Measurements from ENCODE around the gene GRPEL1.
"Not testable (repeated sequence)": the region's sequence is repeated elsewhere in the genome, so short reads cannot be mapped to it uniquely, and the experiment has no call there.

GRPEL1 gene

GRCh38 chr4:7094916-7095315, 27.1 kb upstream of the GRPEL1 start:
- no peak for DNase-seq (ENCODE audit: extremely low read depth in 1 of 2, low read depth in 1 of 2)

GRCh38 chr4:7092026-7092425, 24.2 kb upstream of the GRPEL1 start:
- no peak for DNase-seq (ENCODE audit: extremely low read depth in 1 of 2, low read depth in 1 of 2)

GRCh38 chr4:7089213-7089986, 21.5 kb upstream of the GRPEL1 start:
- no peak for DNase-seq (ENCODE audit: extremely low read depth in 1 of 2, low read depth in 1 of 2)

- DNase-seq (ENCODE audit: extremely low read depth in 1 of 2, low read depth in 1 of 2) = no peak
These were observed 19.2 kb upstream of the GRPEL1 start for GRCh38 chr4:7087036-7087435.

- DNase-seq (ENCODE audit: extremely low read depth in 1 of 2, low read depth in 1 of 2) = no peak
These were observed 18.5 kb upstream of the GRPEL1 start for GRCh38 chr4:7086384-7086783.

- DNase-seq (ENCODE audit: extremely low read depth in 1 of 2, low read depth in 1 of 2) = not testable (repeated sequence)
These were observed 16.7 kb upstream of the GRPEL1 start for GRCh38 chr4:7084564-7084961.

GRCh38 chr4:7083597-7084563, 16.0 kb upstream of the GRPEL1 start:
- DNase-seq (ENCODE audit: extremely low read depth in 1 of 2, low read depth in 1 of 2) = no peak

GRCh38 chr4:7079909-7080308, 12.0 kb upstream of the GRPEL1 start:
- not testable (repeated sequence) for DNase-seq (ENCODE audit: extremely low read depth in 1 of 2, low read depth in 1 of 2)

GRCh38 chr4:7079483-7079882, 11.6 kb upstream of the GRPEL1 start:
- not testable (repeated sequence) for DNase-seq (ENCODE audit: extremely low read depth in 1 of 2, low read depth in 1 of 2)

- DNase-seq (ENCODE audit: extremely low read depth in 1 of 2, low read depth in 1 of 2) = no peak
These were observed 10.2 kb upstream of the GRPEL1 start for GRCh38 chr4:7078025-7078424.

GRCh38 chr4:7077371-7077770, 9.5 kb upstream of the GRPEL1 start:
- DNase-seq (ENCODE audit: extremely low read depth in 1 of 2, low read depth in 1 of 2) = no peak

- no peak for DNase-seq (ENCODE audit: extremely low read depth in 1 of 2, low read depth in 1 of 2)
These were observed 8.8 kb upstream of the GRPEL1 start for GRCh38 chr4:7076696-7077082.

- no peak for DNase-seq (ENCODE audit: extremely low read depth in 1 of 2, low read depth in 1 of 2)
These were observed 8.3 kb upstream of the GRPEL1 start for GRCh38 chr4:7075962-7076695.

GRCh38 chr4:7074426-7074825, 6.6 kb upstream of the GRPEL1 start:
- no peak for DNase-seq (ENCODE audit: extremely low read depth in 1 of 2, low read depth in 1 of 2)

GRCh38 chr4:7073526-7074390, 5.9 kb upstream of the GRPEL1 start:
- DNase-seq (ENCODE audit: extremely low read depth in 1 of 2, low read depth in 1 of 2) = no peak

GRCh38 chr4:7073059-7073458, 5.2 kb upstream of the GRPEL1 start:
- no peak for DNase-seq (ENCODE audit: extremely low read depth in 1 of 2, low read depth in 1 of 2)

- DNase-seq (ENCODE audit: extremely low read depth in 1 of 2, low read depth in 1 of 2) = peak; percentile 65 to 76
These were observed 3.1 kb upstream of the GRPEL1 start for GRCh38 chr4:7070729-7071511.

- DNase-seq (ENCODE audit: extremely low read depth in 1 of 2, low read depth in 1 of 2) = no peak
These were observed 1.0 kb upstream of the GRPEL1 start for GRCh38 chr4:7068883-7069282.

GRCh38 chr4:7068279-7068842, 497 bp upstream of the GRPEL1 start:
- DNase-seq (ENCODE audit: extremely low read depth in 1 of 2, low read depth in 1 of 2) = peak in 1 of 2 donors; percentile 98

Data from activated CD8-positive, alpha-beta memory T cell treated with anti-CD3 and anti-CD28 coated beads for 1 hour (primary cell).